ENCODE data around the gene RNF152.

- TF ChIP-seq, protein P1, sequence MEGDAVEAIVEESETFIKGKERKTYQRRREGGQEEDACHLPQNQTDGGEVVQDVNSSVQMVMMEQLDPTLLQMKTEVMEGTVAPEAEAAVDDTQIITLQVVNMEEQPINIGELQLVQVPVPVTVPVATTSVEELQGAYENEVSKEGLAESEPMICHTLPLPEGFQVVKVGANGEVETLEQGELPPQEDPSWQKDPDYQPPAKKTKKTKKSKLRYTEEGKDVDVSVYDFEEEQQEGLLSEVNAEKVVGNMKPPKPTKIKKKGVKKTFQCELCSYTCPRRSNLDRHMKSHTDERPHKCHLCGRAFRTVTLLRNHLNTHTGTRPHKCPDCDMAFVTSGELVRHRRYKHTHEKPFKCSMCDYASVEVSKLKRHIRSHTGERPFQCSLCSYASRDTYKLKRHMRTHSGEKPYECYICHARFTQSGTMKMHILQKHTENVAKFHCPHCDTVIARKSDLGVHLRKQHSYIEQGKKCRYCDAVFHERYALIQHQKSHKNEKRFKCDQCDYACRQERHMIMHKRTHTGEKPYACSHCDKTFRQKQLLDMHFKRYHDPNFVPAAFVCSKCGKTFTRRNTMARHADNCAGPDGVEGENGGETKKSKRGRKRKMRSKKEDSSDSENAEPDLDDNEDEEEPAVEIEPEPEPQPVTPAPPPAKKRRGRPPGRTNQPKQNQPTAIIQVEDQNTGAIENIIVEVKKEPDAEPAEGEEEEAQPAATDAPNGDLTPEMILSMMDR (IDR thresholded peaks at IDR 0.05), result no peak
- TF ChIP-seq POLR2A (IDR thresholded peaks at IDR 0.05), result no peak
These were observed 51.1 kb downstream of the RNF152 start for GRCh38 chr18:61841706-61842105.

Data from adrenal gland (tissue), 5 donors.